Gastrocnemius medialis (tissue), 4 donors: Measurements from ENCODE around the gene NPTX1. TPM values are rescaled to one million over a fixed set of nuclear protein-coding genes. Genes with fewer than 3 reads are reported as not detected.

Source experiments
- ATAC-seq, 2 donors: fragments of 150-250 bp; one replicate each; pipeline ENCODE4 v1.9.1; 2016
- DNase-seq, 2 donors: peaks; one replicate each; pipeline ENCODE4 v3.0.0-alpha.2; 2019
- H3K27ac ChIP-seq, 4 donors: fragments of 200-600 bp; sonication (generic); 1 replicate in 1 of 4; 2 replicates in 3 of 4; pipeline ENCODE4 v1.5.1; 2016 to 2018; ENCODE audit warnings: mild to moderate bottlenecking in 2 of 4, moderate library complexity in 1 of 4
- H3K27me3 ChIP-seq, 3 donors: fragments of 200-600 bp; sonication (generic) in 2 of 3; 1 replicate in 1 of 3; 2 replicates in 2 of 3; pipeline versions ENCODE4 v1.5.1 to v1.6.0; 2016 to 2019; ENCODE audit warnings: mild to moderate bottlenecking in 1 of 3, moderate library complexity in 1 of 3
- H3K36me3 ChIP-seq, 2 donors: fragments of 200-600 bp; sonication (generic) in 1 of 2; one replicate each; pipeline ENCODE4 v1.5.1; 2017 to 2018
- H3K4me1 ChIP-seq, 2 donors: fragments of 200-600 bp; sonication (generic) in 1 of 2; one replicate each; pipeline ENCODE4 v1.5.1; 2016 to 2017; ENCODE audit warnings: mild to moderate bottlenecking in 2 of 2
- H3K4me3 ChIP-seq, 4 donors: fragments of 200-600 bp; sonication (generic) in 3 of 4; 1 replicate in 1 of 4; 2 replicates in 3 of 4; pipeline ENCODE4 v1.5.1; 2016 to 2019; ENCODE audit warnings: mild to moderate bottlenecking in 2 of 4
- H3K9me3 ChIP-seq, 3 donors: fragments of 200-600 bp; sonication (generic) in 2 of 3; 1 replicate in 1 of 3; 2 replicates in 2 of 3; pipeline ENCODE4 v1.5.1; 2016 to 2019
- CTCF ChIP-seq, 5 experiments: fragments of 450-650 bp in 3 of 5; fragments of 200-600 bp in 2 of 5; sonication (generic) in 2 of 5; IDR thresholded peaks in 4 of 5; conservative IDR thresholded peaks in 1 of 5; 1 replicate in 4 of 5; 2 replicates in 1 of 5; pipeline ENCODE4 v1.5.1; 2016 to 2019; ENCODE audit warnings: antibody characterized with exemption in 5 of 5, mild to moderate bottlenecking in 3 of 5, moderate library complexity in 3 of 5
- POLR2A ChIP-seq, 2 donors: fragments of 450-650 bp; IDR thresholded peaks; one replicate each; pipeline ENCODE4 v1.6.1; 2017; ENCODE audit warnings: antibody characterized with exemption in 2 of 2, mild to moderate bottlenecking in 2 of 2, moderate library complexity in 2 of 2
- in situ Hi-C, 4 donors: fragments of 200-750 bp; cut with MboI; loops; one replicate each; pipeline versions ENCODE4 v1.15.0 to v1.8.0; 2017; ENCODE audit warnings: low sequenced_read_pairs in 4 of 4
- intact Hi-C: fragments of 100-400 bp; cut with DNase I; formaldehyde crosslinking; loops from one replicate; pipeline ENCODE4 v1.15.1; 2023; ENCODE audit warnings: low total_unique reads
- total RNA-seq, 4 donors: library from RNA; depleted of rRNA; stranded (reverse); fragments of >200 nt; gene quantifications; one replicate each; pipeline versions ENCODE4 v1.1.0 to v1.2.3, GENCODE V29; 2016

NPTX1 gene
- total RNA-seq, 4 donors from 2014 or later = 0.07 to 2.4 (median 0.21) TPM

- H3K27me3 ChIP-seq = peaks cover 2 to 6% (median 3%) of the 10 kb centered on the region in 3 donors
- intact Hi-C loops = no loop called here
These were observed 26.1 kb upstream of the NPTX1 start for GRCh38 chr17:80502578-80502877.

GRCh38 chr17:80501741-80502577, 25.6 kb upstream of the NPTX1 start:
- Histone ChIP-seq H3K27me3 (peaks cover 2 to 6% (median 3%) of the 10 kb centered on the region in 3 donors), H3K9me3 (no peaks in the 10 kb centered on the region), H3K4me3 (no peak overlapping the region), H3K4me1 (peaks cover 0 to 3% of the 10 kb centered on the region in 2 donors), H3K27ac (no peak overlapping the region), H3K36me3 (no peaks in the 10 kb centered on the region)
- DNase-seq (no peak), ATAC-seq (no peak)
- intact Hi-C loops (no loop called here), in situ Hi-C loops (no loop called here)
- no peak for TF ChIP-seq POLR2A (IDR thresholded peaks at IDR 0.05)
- no peak for TF ChIP-seq CTCF (IDR thresholded peaks at IDR 0.05 in 4 of 5, conservative IDR thresholded peaks at IDR 0.05 in 1 of 5)

More at GRCh38 chr17:80502578-80502877, 26.1 kb upstream of the NPTX1 start:
- H3K36me3 ChIP-seq = no peaks in the 10 kb centered on the region
- DNase-seq (no peak), ATAC-seq (no peak)
- no peak overlapping the region for H3K4me3 ChIP-seq
- TF ChIP-seq POLR2A (IDR thresholded peaks at IDR 0.05) = no peak
- TF ChIP-seq CTCF (IDR thresholded peaks at IDR 0.05 in 4 of 5, conservative IDR thresholded peaks at IDR 0.05 in 1 of 5) = no peak
- no peaks in the 10 kb centered on the region for H3K9me3 ChIP-seq
- H3K4me1 ChIP-seq = peaks cover 0 to 3% of the 10 kb centered on the region in 2 donors
- no peak overlapping the region for H3K27ac ChIP-seq
- in situ Hi-C loops = no loop called here

- intact Hi-C loops = no loop called here
- Histone ChIP-seq H3K27ac (no peak overlapping the region), H3K4me1 (peaks cover 0 to 3% of the 10 kb centered on the region in 2 donors), H3K9me3 (no peaks in the 10 kb centered on the region), H3K27me3 (peaks cover 0 to 6% (median 0%) of the 10 kb centered on the region in 3 donors), H3K4me3 (no peak overlapping the region), H3K36me3 (no peaks in the 10 kb centered on the region)
- in situ Hi-C loops = no loop called here
- DNase-seq = peak in 1 of 2 donors; percentile 21
- TF ChIP-seq POLR2A (IDR thresholded peaks at IDR 0.05) = no peak
- ATAC-seq = peak in 1 of 2 donors; percentile 57
These were observed 23.7 kb upstream of the NPTX1 start for GRCh38 chr17:80499961-80500665.

GRCh38 chr17:80499560-80499959, 23.2 kb upstream of the NPTX1 start:
- no peak for DNase-seq
- H3K27me3 ChIP-seq = peaks cover 3 to 6% (median 5%) of the 10 kb centered on the region in 3 donors

More at GRCh38 chr17:80499560-80499959, 23.2 kb upstream of the NPTX1 start:
- no peak overlapping the region for H3K4me3 ChIP-seq
- no peak for TF ChIP-seq POLR2A (IDR thresholded peaks at IDR 0.05)
- no peak for TF ChIP-seq CTCF (IDR thresholded peaks at IDR 0.05 in 4 of 5, conservative IDR thresholded peaks at IDR 0.05 in 1 of 5)
- ATAC-seq = no peak
- no peak overlapping the region for H3K27ac ChIP-seq
- intact Hi-C loops = no loop called here
- no peaks in the 10 kb centered on the region for H3K36me3 ChIP-seq
- in situ Hi-C loops = no loop called here
- H3K9me3 ChIP-seq = no peaks in the 10 kb centered on the region
- peaks cover 0 to 3% of the 10 kb centered on the region in 2 donors for H3K4me1 ChIP-seq
